HepG2 (cell line): ENCODE results near the gene ATRIP. TPM values are rescaled to one million over a fixed set of nuclear protein-coding genes. Genes with fewer than 3 reads are reported as not detected.

Experiments
- AHR ChIP-seq: IDR thresholded peaks from 2 replicates; pipeline ENCODE4 v1.6.1; 2018; ENCODE audit warnings: missing genetic modification reagents, missing compliant biosample characterization
- BCL6 ChIP-seq: IDR thresholded peaks from 2 replicates; pipeline ENCODE4 v1.6.1; 2016; ENCODE audit warnings: missing genetic modification reagents, missing compliant biosample characterization
- DPF2 ChIP-seq: sonication (generic); formaldehyde crosslinking; IDR thresholded peaks from 2 replicates; pipeline ENCODE4 v1.4.0; 2020; ENCODE audit warnings: mild to moderate bottlenecking, low read depth, missing genetic modification reagents, borderline replicate concordance
- HIVEP1 ChIP-seq: sonication (generic); formaldehyde crosslinking; IDR thresholded peaks from 2 replicates; pipeline ENCODE4 v1.4.0; 2020; ENCODE audit warnings: mild to moderate bottlenecking, missing genetic modification reagents
- IRF2 ChIP-seq: IDR thresholded peaks from 2 replicates; pipeline ENCODE4 v1.6.1; 2018; ENCODE audit warnings: missing genetic modification reagents, missing compliant biosample characterization
- ISX ChIP-seq: sonication (generic); formaldehyde crosslinking; conservative IDR thresholded peaks from 2 replicates; pipeline ENCODE4 v1.5.0; 2020; ENCODE audit warnings: missing genetic modification reagents
- KAT8 ChIP-seq: IDR thresholded peaks from 2 replicates; pipeline ENCODE4 v1.6.1; 2016; ENCODE audit warnings: missing genetic modification reagents, missing compliant biosample characterization
- KDM5A ChIP-seq: fragments of 200-600 bp; sonication (generic); IDR thresholded peaks from 2 replicates; pipeline ENCODE4 v1.7.0; 2018; ENCODE audit warnings: antibody characterized with exemption, mild to moderate bottlenecking, low read length, borderline replicate concordance
- NFRKB ChIP-seq: fragments of 450-650 bp; IDR thresholded peaks from 2 replicates; pipeline ENCODE4 v1.6.1; 2017
- NKX3-1 ChIP-seq: sonication (generic); formaldehyde crosslinking; IDR thresholded peaks from 2 replicates; pipeline ENCODE4 v1.5.0; 2020; ENCODE audit warnings: missing genetic modification reagents
- PITX1 ChIP-seq: sonication (generic); formaldehyde crosslinking; IDR thresholded peaks from 2 replicates; pipeline ENCODE4 v1.5.1; 2020; ENCODE audit warnings: mild to moderate bottlenecking, missing genetic modification reagents
- SNAPC2 ChIP-seq: sonication (generic); formaldehyde crosslinking; IDR thresholded peaks from 2 replicates; pipeline ENCODE4 v1.8.1; 2022; ENCODE audit warnings: mild to moderate bottlenecking, missing genetic modification reagents
- SRSF9 ChIP-seq: fragments of 200-400 bp; formaldehyde crosslinking; IDR thresholded peaks from 2 replicates; pipeline ENCODE4 v1.6.1; 2018; ENCODE audit warnings: borderline replicate concordance, mild to moderate bottlenecking, low read depth, low read length; ENCODE audit not compliant: insufficient read depth, poor library complexity, severe bottlenecking
- YEATS2 ChIP-seq: sonication (generic); formaldehyde crosslinking; IDR thresholded peaks from 2 replicates; pipeline ENCODE4 v1.4.0; 2020; ENCODE audit warnings: missing genetic modification reagents, borderline replicate concordance
- ZKSCAN1 ChIP-seq: fragments of 150-350 bp; IDR thresholded peaks from 2 replicates; pipeline ENCODE4 v1.6.1; 2014; ENCODE audit warnings: low read length
- ZNF281 ChIP-seq: sonication (generic); formaldehyde crosslinking; IDR thresholded peaks from 2 replicates; pipeline ENCODE4 v1.4.0; 2020; ENCODE audit warnings: missing genetic modification reagents, borderline replicate concordance
- ZNF496 ChIP-seq: sonication (generic); formaldehyde crosslinking; IDR thresholded peaks from 2 replicates; pipeline ENCODE4 v1.8.1; 2023; ENCODE audit warnings: mild to moderate bottlenecking, moderate library complexity, missing genetic modification reagents; ENCODE audit not compliant: insufficient replicate concordance
- ZNF558 ChIP-seq: sonication (generic); formaldehyde crosslinking; IDR thresholded peaks from 2 replicates; pipeline ENCODE4 v1.9.0; 2022; ENCODE audit warnings: mild to moderate bottlenecking, missing genetic modification reagents, borderline replicate concordance
- ZNF609 ChIP-seq: sonication (generic); formaldehyde crosslinking; IDR thresholded peaks from 2 replicates; pipeline ENCODE4 v1.4.0; 2020; ENCODE audit warnings: mild to moderate bottlenecking, missing genetic modification reagents, borderline replicate concordance
- ZNF737 ChIP-seq: sonication (generic); formaldehyde crosslinking; IDR thresholded peaks from 2 replicates; pipeline ENCODE4 v1.5.0; 2020; ENCODE audit warnings: missing genetic modification reagents, mild to moderate bottlenecking, borderline replicate concordance
- ZSCAN12 ChIP-seq: sonication (generic); formaldehyde crosslinking; IDR thresholded peaks from 2 replicates; pipeline ENCODE4 v1.9.0; 2021; ENCODE audit warnings: mild to moderate bottlenecking, missing genetic modification reagents
- polyA plus RNA-seq, 8 experiments: library from polyadenylated mRNA; depleted of rRNA in 3 of 8; stranded (reverse) in 7 of 8; unstranded in 1 of 8; fragments of >200 nt; fragmentation: Illumina TruSeq in 4 of 8; extraction: Trizol in 4 of 8; gene quantifications; 2 replicates each; pipeline versions ENCODE4 v1.2.1 to v1.2.3, GENCODE V29; 2011 to 2016; ENCODE audit warnings: low read depth in 4 of 8, missing spikeins in 1 of 8, mixed read lengths in 1 of 8; ENCODE audit not compliant: insufficient read depth in 1 of 8
- total RNA-seq, 5 experiments: library from RNA; depleted of rRNA; stranded (reverse); fragments of >200 nt; fragmentation: Illumina TruSeq; extraction: Trizol; gene quantifications; 2 replicates each; pipeline ENCODE4 v1.2.3, GENCODE V29; 2016; ENCODE audit warnings: low read depth in 1 of 5
- TF ChIP-seq, protein P1 (sequence below): sonication (generic); formaldehyde crosslinking; IDR thresholded peaks from 2 replicates; pipeline ENCODE4 v1.8.0; 2022; ENCODE audit warnings: mild to moderate bottlenecking, missing genetic modification reagents

ATRIP gene
- total and polyA plus RNA-seq, 2 of the 13 experiments (the other 11 are each of a cell fraction or from before 2014, with no cell fraction given): 5.1 to 12.5 TPM

- TF ChIP-seq SRSF9 (no peak), IRF2 (CRISPR knock-in tag) (no peak), ZNF496 (CRISPR knock-in tag) (no peak), AHR (CRISPR knock-in tag) (no peak), NFRKB (no peak), BCL6 (CRISPR knock-in tag) (no peak), YEATS2 (CRISPR knock-in tag) (no peak), PITX1 (no peak), ZNF609 (no peak), ZKSCAN1 (no peak), DPF2 (no peak), ISX (no peak), SNAPC2 (no peak), ZNF281 (CRISPR knock-in tag) (peak; percentile 59; the same call in 1 of the 2 replicates), KAT8 (CRISPR knock-in tag) (no peak), HIVEP1 (CRISPR knock-in tag) (no peak), KDM5A (no peak), ZNF558 (no peak), ZNF737 (CRISPR knock-in tag) (no peak), ZSCAN12 (CRISPR knock-in tag) (no peak), NKX3-1 (CRISPR knock-in tag) (no peak)
- TF ChIP-seq, protein P1, sequence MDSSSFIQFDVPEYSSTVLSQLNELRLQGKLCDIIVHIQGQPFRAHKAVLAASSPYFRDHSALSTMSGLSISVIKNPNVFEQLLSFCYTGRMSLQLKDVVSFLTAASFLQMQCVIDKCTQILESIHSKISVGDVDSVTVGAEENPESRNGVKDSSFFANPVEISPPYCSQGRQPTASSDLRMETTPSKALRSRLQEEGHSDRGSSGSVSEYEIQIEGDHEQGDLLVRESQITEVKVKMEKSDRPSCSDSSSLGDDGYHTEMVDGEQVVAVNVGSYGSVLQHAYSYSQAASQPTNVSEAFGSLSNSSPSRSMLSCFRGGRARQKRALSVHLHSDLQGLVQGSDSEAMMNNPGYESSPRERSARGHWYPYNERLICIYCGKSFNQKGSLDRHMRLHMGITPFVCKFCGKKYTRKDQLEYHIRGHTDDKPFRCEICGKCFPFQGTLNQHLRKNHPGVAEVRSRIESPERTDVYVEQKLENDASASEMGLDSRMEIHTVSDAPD (CRISPR knock-in tag): no peak
These were observed 47.7 kb upstream of the ATRIP start (continued) for GRCh38 chr3:48398701-48399386.
